GM12878 (cell line): ENCODE data around the gene ELOVL4. TPM values are rescaled to one million over a fixed set of nuclear protein-coding genes. Genes with fewer than 3 reads are reported as not detected.

Source experiments
- ATAC-seq: fragments of 200-7000 bp; cut with Tn5 transposase; 3 replicates; pipeline ENCODE4 v1.9.1; 2020; ENCODE audit warnings: mild to moderate bottlenecking, moderate library complexity
- BruUV-seq: library from RNA; stranded (reverse); fragments of 400-500 nt; replicated peaks from 2 replicates; lab custom pipeline; 2021; lab: Mats Ljungman, UMichigan
- CTCF ChIA-PET: fragments of 300-600 bp; sonication (Branson Sonifier 250); formaldehyde crosslinking; extraction: SDS; loops from one replicate; lab custom pipeline; 2021; ENCODE audit warnings: inconsistent platforms; lab: Yijun Ruan, JAX
- POLR2A ChIA-PET: fragments of 350-600 bp; formaldehyde crosslinking; extraction: SDS; loops from one replicate; lab custom pipeline; 2021; ENCODE audit warnings: inconsistent platforms; lab: Charles Lee
- RAD21 ChIA-PET: fragments of 300-600 bp; sonication (Branson Sonifier 250); formaldehyde crosslinking; loops from one replicate; lab custom pipeline; 2023; ENCODE audit warnings: antibody characterized with exemption; ENCODE audit not compliant: unreplicated experiment; lab: Charles Lee
- SMC1A ChIA-PET: fragments of 300-600 bp; sonication (Branson Sonifier 250); formaldehyde crosslinking; loops from one replicate; lab custom pipeline; 2023; ENCODE audit not compliant: unreplicated experiment, uncharacterized antibody; lab: Charles Lee
- DNase-seq: peaks from one replicate; pipeline ENCODE4 v3.0.0-alpha.2; 2011; ENCODE audit warnings: low read depth, low spot score
- FAIRE-seq: peaks from 3 replicates; lab custom pipeline; 2011; peaks lifted over from hg19 to GRCh38; lab: Jason Lieb, UNC
- H2AFZ ChIP-seq: 2 replicates; pipeline ENCODE4 v1.6.0; 2011; ENCODE audit warnings: low read depth, low read length, control low read depth; ENCODE audit not compliant: control insufficient read depth
- H3K27ac ChIP-seq: 2 replicates; pipeline ENCODE4 v1.5.1; 2011; ENCODE audit warnings: control low read depth; ENCODE audit not compliant: control insufficient read depth, insufficient read depth
- H3K27me3 ChIP-seq, 2 experiments: replicated peaks in 1 of 2; 2 replicates each; pipeline versions ENCODE4 v1.6.0 to v1.6.1; 2011; ENCODE audit warnings: low read length in 1 of 2; ENCODE audit not compliant: control insufficient read depth in 2 of 2, insufficient read depth in 2 of 2
- H3K36me3 ChIP-seq, 2 experiments: 2 replicates each; pipeline ENCODE4 v1.5.1; 2011; ENCODE audit warnings: low read length in 1 of 2; ENCODE audit not compliant: control insufficient read depth in 2 of 2, insufficient read depth in 2 of 2
- H3K4me1 ChIP-seq: 2 replicates; pipeline ENCODE4 v1.6.1; 2011; ENCODE audit warnings: mild to moderate bottlenecking, low read length, moderate library complexity, mixed read lengths; ENCODE audit not compliant: control insufficient read depth, insufficient read depth
- H3K4me2 ChIP-seq: 2 replicates; pipeline ENCODE4 v1.6.0; 2011; ENCODE audit warnings: control low read depth; ENCODE audit not compliant: control insufficient read depth, insufficient read depth
- H3K4me3 ChIP-seq: fragments of 200-600 bp; sonication (generic); 2 replicates; pipeline ENCODE4 v1.5.1; 2016
- H3K79me2 ChIP-seq: 2 replicates; pipeline ENCODE4 v1.6.0; 2011; ENCODE audit warnings: low read length; ENCODE audit not compliant: control insufficient read depth, insufficient read depth
- H3K9ac ChIP-seq: 2 replicates; pipeline ENCODE4 v1.8.0; 2011; ENCODE audit warnings: low read length, control low read depth, mixed read lengths; ENCODE audit not compliant: control insufficient read depth, insufficient read depth
- H3K9me3 ChIP-seq: replicated peaks from 3 replicates; pipeline ENCODE4 v1.5.1; 2011; ENCODE audit warnings: mild to moderate bottlenecking, low read length; ENCODE audit not compliant: control insufficient read depth, insufficient read depth
- H4K20me1 ChIP-seq: 2 replicates; pipeline ENCODE4 v1.6.0; 2011; ENCODE audit not compliant: control insufficient read depth, insufficient read depth
- ESRRA ChIP-seq: IDR thresholded peaks from 2 replicates; pipeline ENCODE4 v1.6.1; 2012; ENCODE audit warnings: mild to moderate bottlenecking, low read length, improper control_type of control experiment
- MTA3 ChIP-seq: IDR thresholded peaks from 2 replicates; pipeline ENCODE4 v1.6.1; 2012; ENCODE audit warnings: low read length, inconsistent platforms, borderline replicate concordance
- NFYA ChIP-seq: IDR thresholded peaks from 2 replicates; pipeline ENCODE4 v1.6.1; 2011; ENCODE audit warnings: low read depth, mild to moderate bottlenecking, low read length, improper control_type of control experiment, borderline replicate concordance
- NR2C2 ChIP-seq: IDR thresholded peaks from 2 replicates; pipeline ENCODE4 v1.6.1; 2011; ENCODE audit warnings: borderline replicate concordance, low read depth; ENCODE audit not compliant: control insufficient read depth, insufficient read length
- PRDM15 ChIP-seq: fragments of 450-650 bp; formaldehyde crosslinking; IDR thresholded peaks from 2 replicates; pipeline ENCODE4 v1.4.0; 2020; ENCODE audit warnings: mild to moderate bottlenecking, moderate library complexity
- TCF12 ChIP-seq: IDR thresholded peaks from 2 replicates; pipeline ENCODE4 v1.6.1; 2011; ENCODE audit warnings: low read depth, mild to moderate bottlenecking, low read length
- ZBED1 ChIP-seq: IDR thresholded peaks from 2 replicates; pipeline ENCODE4 v1.6.1; 2016; ENCODE audit warnings: borderline replicate concordance
- WGBS: methylation state at CpG from one replicate; pipeline ENCODE4 v1.1.6; 2016; ENCODE audit warnings: low lambda C conversion rate; ENCODE audit not compliant: insufficient replicate concordance, insufficient coverage; ENCODE audit errors: missing lambda C conversion rate; 5-methylcytosine and 5-hydroxymethylcytosine counted together
- in situ Hi-C: fragments of 300-500 bp; cut with MboI; formaldehyde crosslinking; loops from 9 replicates; pipeline ENCODE4 v1.14.3; 2018; ENCODE audit warnings: mixed read lengths
- intact Hi-C: fragments of 100-400 bp; cut with micrococcal nuclease; formaldehyde crosslinking; loops from one replicate; pipeline ENCODE4 v1.14.2; 2022; ENCODE audit not compliant: unreplicated experiment
- polyA plus RNA-seq, 11 experiments: library from polyadenylated mRNA; depleted of rRNA in 4 of 11; unstranded in 6 of 11; stranded (reverse) in 5 of 11; fragments of >200 nt; fragmentation: Nextera tagmentation in 4 of 11; fragmentation: Illumina TruSeq in 1 of 11; extraction: Ambion mirVana in 4 of 11; extraction: Trizol in 1 of 11; gene quantifications; 1 replicate in 1 of 11; 2 replicates in 10 of 11; pipeline versions ENCODE4 v1.2.1 to v1.2.3, GENCODE V29; 2011 to 2016; ENCODE audit warnings: inconsistent platforms in 2 of 11, missing spikeins in 2 of 11, low read depth in 1 of 11
- total RNA-seq, 4 experiments: library from RNA; depleted of rRNA in 3 of 4; stranded (reverse); fragments of >200 nt in 3 of 4; fragmentation: Illumina TruSeq in 1 of 4; extraction: Trizol in 1 of 4; gene quantifications; 2 replicates each; pipeline versions ENCODE4 v1.2.1 to v1.2.3, GENCODE V29; 2013 to 2021
- TF ChIP-seq, protein P1 (sequence below): IDR thresholded peaks from 2 replicates; pipeline ENCODE4 v1.6.1; 2011; ENCODE audit warnings: mild to moderate bottlenecking, low read depth, low read length, moderate library complexity; ENCODE audit not compliant: insufficient replicate concordance

Gene ELOVL4
- total and polyA plus RNA-seq, 10 of the 15 experiments (the other 5 are each of a cell fraction or from before 2014, with no cell fraction given) = 0.03 to 0.15 (median 0.08) TPM; not detected in 7

DNA sequence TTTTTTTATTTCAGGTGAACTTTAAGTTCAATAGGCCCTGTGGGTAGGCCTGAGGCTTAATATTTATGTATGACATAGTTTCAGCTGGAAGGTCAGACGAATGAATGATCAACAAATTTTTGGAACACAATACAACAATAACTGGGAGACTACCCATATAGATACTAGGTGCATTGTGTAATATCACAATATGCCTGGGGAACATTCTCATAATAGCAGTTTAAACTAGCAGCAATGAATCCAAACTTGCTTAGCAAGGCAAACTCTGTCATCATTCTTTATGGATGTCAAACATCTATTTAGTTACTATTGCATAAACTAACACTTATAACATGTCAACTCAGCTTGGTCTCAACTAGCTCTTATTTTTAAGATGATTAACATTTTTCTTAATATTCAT is 49.3 kb downstream of the ELOVL4 start:
- whole genome bisulfite sequencing = 0% methylated on average over 1 of the region's 1 CpG

DNA sequence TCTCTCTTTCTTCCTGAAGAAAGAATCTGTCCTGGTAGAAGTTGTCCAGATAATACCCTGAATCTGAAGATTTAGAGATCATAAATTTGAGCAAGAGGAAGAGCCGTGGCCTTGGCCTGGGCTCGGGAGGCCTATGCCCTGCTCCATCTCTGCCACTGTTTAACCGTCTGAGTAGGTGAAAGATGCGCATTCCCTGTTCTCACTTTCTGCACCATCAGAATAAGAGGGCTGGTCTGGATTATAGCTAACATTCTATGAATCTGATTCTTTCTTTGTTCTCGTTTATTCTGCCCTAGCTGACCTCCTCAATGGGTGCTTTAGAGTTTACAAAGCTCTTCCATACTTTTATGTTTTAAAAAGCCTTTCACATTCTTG is 51.3 kb downstream of the ELOVL4 start:
- intact Hi-C loops (no loop called here), in situ Hi-C loops (no loop called here)
- ChIA-PET RAD21 (no interaction called here), CTCF (no interaction called here), SMC1A (no interaction called here), POLR2A (no interaction called here)
- no peak for DNase-seq
- Histone ChIP-seq H4K20me1 (no peaks in the 10 kb centered on the region), H3K4me3 (no peak overlapping the region), H3K36me3 (no peaks in the 10 kb centered on the region), H3K9me3 (no peaks in the 10 kb centered on the region), H3K27ac (no peak overlapping the region), H2AFZ (no peak overlapping the region), H3K4me1 (no peaks in the 10 kb centered on the region), H3K9ac (no peak overlapping the region), H3K27me3 (no peaks in the 10 kb centered on the region; a peak in 2 of 4 replicates), H3K79me2 (no peaks in the 10 kb centered on the region), H3K4me2 (no peak overlapping the region)
- FAIRE-seq = no peak
- no peak for TF ChIP-seq ESRRA
- TF ChIP-seq TCF12 = no peak
- TF ChIP-seq NR2C2 = no peak
- TF ChIP-seq ZBED1 = no peak
- TF ChIP-seq, protein P1, sequence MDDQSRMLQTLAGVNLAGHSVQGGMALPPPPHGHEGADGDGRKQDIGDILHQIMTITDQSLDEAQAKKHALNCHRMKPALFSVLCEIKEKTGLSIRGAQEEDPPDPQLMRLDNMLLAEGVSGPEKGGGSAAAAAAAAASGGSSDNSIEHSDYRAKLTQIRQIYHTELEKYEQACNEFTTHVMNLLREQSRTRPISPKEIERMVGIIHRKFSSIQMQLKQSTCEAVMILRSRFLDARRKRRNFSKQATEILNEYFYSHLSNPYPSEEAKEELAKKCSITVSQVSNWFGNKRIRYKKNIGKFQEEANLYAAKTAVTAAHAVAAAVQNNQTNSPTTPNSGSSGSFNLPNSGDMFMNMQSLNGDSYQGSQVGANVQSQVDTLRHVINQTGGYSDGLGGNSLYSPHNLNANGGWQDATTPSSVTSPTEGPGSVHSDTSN = no peak
- no peak for TF ChIP-seq PRDM15
- no peak for TF ChIP-seq NFYA
- WGBS = 39% methylated on average over 5 of the region's 5 CpGs
- ATAC-seq = no peak
- BruUV-seq = no TSS peak

More for the DNA sequence above, 49.3 kb downstream of the ELOVL4 start:
- Histone ChIP-seq H4K20me1 (no peaks in the 10 kb centered on the region), H3K4me1 (no peaks in the 10 kb centered on the region), H2AFZ (no peak overlapping the region), H3K36me3 (no peaks in the 10 kb centered on the region), H3K4me2 (no peak overlapping the region), H3K27me3 (no peaks in the 10 kb centered on the region; a peak in 2 of 4 replicates), H3K4me3 (no peak overlapping the region), H3K79me2 (no peaks in the 10 kb centered on the region), H3K27ac (no peak overlapping the region), H3K9me3 (no peaks in the 10 kb centered on the region), H3K9ac (no peak overlapping the region)
- BruUV-seq = no TSS peak
- CTCF ChIA-PET = no interaction called here
- no peak for FAIRE-seq
- no peak for ATAC-seq
- in situ Hi-C loops = no loop called here
- POLR2A ChIA-PET = no interaction called here
- intact Hi-C loops = no loop called here
- SMC1A ChIA-PET = interaction anchor here (1.8 kb wide), 1 partner anchor 9 kb away, joined by 4 read pairs; no protein-coding TSS in a partner anchor
- TF ChIP-seq MTA3 = no peak
- DNase-seq = no peak
- RAD21 ChIA-PET = no interaction called here
